Measurements from ENCODE around the gene ATXN7L2.

DNA sequence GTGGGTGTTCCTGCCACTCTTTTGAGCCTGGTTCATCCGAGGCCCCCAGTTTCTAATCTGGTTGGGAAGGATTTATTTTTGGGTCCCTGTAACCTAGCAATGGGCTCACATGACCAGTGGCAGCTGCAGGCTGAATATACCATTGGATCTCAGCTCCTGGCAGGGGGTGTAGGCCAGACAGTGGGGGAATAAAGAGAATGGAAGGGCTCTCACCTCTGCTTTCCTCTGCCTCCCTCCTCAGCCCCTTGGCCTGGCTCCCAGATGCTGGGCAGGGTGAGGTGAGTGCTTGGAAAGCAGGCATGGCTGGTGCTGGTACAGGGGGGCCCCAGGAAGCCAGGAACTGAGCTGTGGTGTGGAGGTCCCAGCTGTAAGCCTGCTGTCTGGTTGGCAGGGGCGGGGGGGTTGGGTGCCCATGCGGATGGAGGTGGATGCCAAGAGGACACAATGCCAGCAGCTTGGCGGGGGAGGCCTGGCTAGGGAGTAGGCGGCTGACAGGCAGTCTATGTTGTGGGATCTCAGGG lies 52.3 kb downstream of the ATXN7L2 start:
- TF ChIP-seq EZH2 (IDR thresholded peaks at IDR 0.05; ENCODE audit: insufficient read depth, low read length), result no peak
- TF ChIP-seq, protein P1, sequence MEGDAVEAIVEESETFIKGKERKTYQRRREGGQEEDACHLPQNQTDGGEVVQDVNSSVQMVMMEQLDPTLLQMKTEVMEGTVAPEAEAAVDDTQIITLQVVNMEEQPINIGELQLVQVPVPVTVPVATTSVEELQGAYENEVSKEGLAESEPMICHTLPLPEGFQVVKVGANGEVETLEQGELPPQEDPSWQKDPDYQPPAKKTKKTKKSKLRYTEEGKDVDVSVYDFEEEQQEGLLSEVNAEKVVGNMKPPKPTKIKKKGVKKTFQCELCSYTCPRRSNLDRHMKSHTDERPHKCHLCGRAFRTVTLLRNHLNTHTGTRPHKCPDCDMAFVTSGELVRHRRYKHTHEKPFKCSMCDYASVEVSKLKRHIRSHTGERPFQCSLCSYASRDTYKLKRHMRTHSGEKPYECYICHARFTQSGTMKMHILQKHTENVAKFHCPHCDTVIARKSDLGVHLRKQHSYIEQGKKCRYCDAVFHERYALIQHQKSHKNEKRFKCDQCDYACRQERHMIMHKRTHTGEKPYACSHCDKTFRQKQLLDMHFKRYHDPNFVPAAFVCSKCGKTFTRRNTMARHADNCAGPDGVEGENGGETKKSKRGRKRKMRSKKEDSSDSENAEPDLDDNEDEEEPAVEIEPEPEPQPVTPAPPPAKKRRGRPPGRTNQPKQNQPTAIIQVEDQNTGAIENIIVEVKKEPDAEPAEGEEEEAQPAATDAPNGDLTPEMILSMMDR (IDR thresholded peaks at IDR 0.05; ENCODE audit: insufficient read depth, low read depth, low read length), result no peak
